K562 (cell line): ENCODE measurements around the gene UQCRC1. TPM values are rescaled to one million over a fixed set of nuclear protein-coding genes. Genes with fewer than 3 reads are reported as not detected.

ENCODE experiments used
- ATAC-seq: fragments of 200-7000 bp; cut with Tn5 transposase; 3 replicates; pipeline ENCODE4 v1.9.1; 2020; ENCODE audit warnings: moderate library complexity
- BruUV-seq: library from RNA; stranded (reverse); fragments of 400-500 nt; replicated peaks from 2 replicates; lab custom pipeline; 2021; lab: Mats Ljungman, UMichigan
- CTCF ChIA-PET: fragments of 300-600 bp; formaldehyde crosslinking; extraction: SDS; loops from one replicate; lab custom pipeline; 2021; ENCODE audit warnings: low intra/inter-chr PET ratio; lab: Yijun Ruan, JAX
- POLR2A ChIA-PET: fragments of 300-600, 350-650 bp; sonication (Branson Sonifier 250); formaldehyde crosslinking; extraction: SDS; loops from one replicate; lab custom pipeline; 2021; ENCODE audit warnings: antibody characterized with exemption, inconsistent platforms; lab: Yijun Ruan, JAX
- DNase-seq, 4 experiments: peaks; one replicate each; pipeline versions ENCODE4 v3.0.0 to v3.0.0-alpha.2; 2011 to 2018; ENCODE audit warnings: low spot score in 3 of 4, mixed read lengths in 3 of 4; ENCODE audit errors: extremely low read depth in 1 of 4
- FAIRE-seq: peaks from 2 replicates; lab custom pipeline; 2011; peaks lifted over from hg19 to GRCh38; lab: Jason Lieb, UNC
- H2AFZ ChIP-seq: 2 replicates; pipeline ENCODE4 v1.6.0; 2011; ENCODE audit warnings: low read depth, low read length, control low read depth, inconsistent platforms
- H3K27ac ChIP-seq: fragments of 200-600 bp; 3 replicates; pipeline ENCODE4 v1.8.0; 2011; ENCODE audit warnings: low read depth, mild to moderate bottlenecking, control low read depth, inconsistent platforms, low read length, moderate library complexity, mixed read lengths; ENCODE audit errors: extremely low read depth
- H3K27me3 ChIP-seq, 2 experiments: fragments of 300-600 bp in 1 of 2; 2 replicates in 1 of 2; 3 replicates in 1 of 2; pipeline versions ENCODE4 v1.6.0 to v1.8.0; 2011; ENCODE audit warnings: inconsistent platforms in 2 of 2, low read length in 2 of 2, mild to moderate bottlenecking in 1 of 2, mixed read lengths in 1 of 2, moderate library complexity in 1 of 2; ENCODE audit not compliant: control insufficient read depth in 2 of 2, insufficient read depth in 2 of 2
- H3K36me3 ChIP-seq: fragments of 300-600 bp; 3 replicates; pipeline ENCODE4 v1.8.0; 2011; ENCODE audit warnings: mild to moderate bottlenecking, low read length, inconsistent platforms; ENCODE audit not compliant: control insufficient read depth, insufficient read depth
- H3K4me1 ChIP-seq, 2 experiments: fragments of 200-600 bp in 1 of 2; replicated peaks in 1 of 2; 2 replicates in 1 of 2; 3 replicates in 1 of 2; pipeline versions ENCODE4 v1.5.1 to v1.8.0; 2011; ENCODE audit warnings: inconsistent platforms in 2 of 2, low read length in 2 of 2, mild to moderate bottlenecking in 1 of 2, mixed read lengths in 1 of 2, moderate library complexity in 1 of 2; ENCODE audit not compliant: control insufficient read depth in 2 of 2, insufficient read depth in 2 of 2
- H3K4me2 ChIP-seq: 2 replicates; pipeline ENCODE4 v1.6.1; 2011; ENCODE audit warnings: low read length, control low read depth, inconsistent platforms, mixed read lengths; ENCODE audit not compliant: insufficient read depth
- H3K4me3 ChIP-seq: fragments of 200-600 bp; sonication (generic), shearing (Covaris generic); 2 replicates; pipeline ENCODE4 v1.5.1; 2016; ENCODE audit warnings: control low read depth, inconsistent platforms
- H3K79me2 ChIP-seq: fragments of 200-600 bp; 3 replicates; pipeline ENCODE4 v1.8.0; 2011; ENCODE audit warnings: low read length, inconsistent platforms; ENCODE audit not compliant: control insufficient read depth, insufficient read depth
- H3K9ac ChIP-seq, 2 experiments: 2 replicates each; pipeline versions ENCODE4 v1.6.0 to v1.6.1; 2011; ENCODE audit warnings: low read depth in 2 of 2, low read length in 2 of 2, control low read depth in 1 of 2, inconsistent platforms in 1 of 2, mild to moderate bottlenecking in 1 of 2, mixed read lengths in 1 of 2; ENCODE audit not compliant: insufficient read depth in 1 of 2
- H3K9me1 ChIP-seq: one replicate; pipeline ENCODE4 v1.6.0; 2011; ENCODE audit warnings: inconsistent platforms, mild to moderate bottlenecking, low read length, moderate library complexity; ENCODE audit not compliant: control insufficient read depth, insufficient read depth
- H3K9me3 ChIP-seq: replicated peaks from 2 replicates; pipeline ENCODE4 v1.5.1; 2011; ENCODE audit warnings: low read depth, low read length, inconsistent platforms; ENCODE audit not compliant: control insufficient read depth, insufficient read depth
- H4K20me1 ChIP-seq: replicated peaks from 2 replicates; pipeline ENCODE4 v1.6.1; 2011; ENCODE audit warnings: low read length, inconsistent platforms, mixed read lengths; ENCODE audit not compliant: control insufficient read depth, insufficient read depth
- ESRRA ChIP-seq: fragments of 450-650 bp; IDR thresholded peaks from 2 replicates; pipeline ENCODE4 v1.6.1; 2014; ENCODE audit warnings: low read depth, mild to moderate bottlenecking, moderate library complexity, borderline replicate concordance
- EZH2 ChIP-seq: IDR thresholded peaks from 2 replicates; pipeline ENCODE4 v1.6.1; 2012; ENCODE audit warnings: low read depth, mild to moderate bottlenecking, inconsistent platforms, low read length, borderline replicate concordance
- PPARD ChIP-seq: fragments of 250-450 bp; sonication (Bioruptor Pico); IDR thresholded peaks from 2 replicates; pipeline ENCODE4 v1.8.0; 2022; ENCODE audit warnings: inconsistent platforms, mild to moderate bottlenecking, moderate library complexity
- RBM22 ChIP-seq: fragments of 200-400 bp; formaldehyde crosslinking; IDR thresholded peaks from 2 replicates; pipeline ENCODE4 v1.6.1; 2018; ENCODE audit warnings: low read length, low read depth; ENCODE audit not compliant: poor library complexity, severe bottlenecking
- ZNF146 ChIP-seq: IDR thresholded peaks from one replicate; pipeline ENCODE4 v1.6.1; 2018; ENCODE audit warnings: missing compliant biosample characterization; ENCODE audit not compliant: unreplicated experiment
- ZNF444 ChIP-seq: fragments of 250-450 bp; sonication (Bioruptor Pico); IDR thresholded peaks from 2 replicates; pipeline ENCODE4 v1.4.0; 2020; ENCODE audit warnings: mild to moderate bottlenecking, moderate library complexity
- WGBS: fragments of 100-300 bp; shearing (Covaris generic); methylation state at CpG from one replicate; pipeline ENCODE4 v1.1.6; 2016; ENCODE audit warnings: low coverage, mixed read lengths; ENCODE audit not compliant: insufficient coverage; ENCODE audit errors: missing lambda C conversion rate; 5-methylcytosine and 5-hydroxymethylcytosine counted together
- in situ Hi-C: fragments of 300-500 bp; cut with MboI; formaldehyde crosslinking; loops from 4 replicates; pipeline ENCODE4 v1.15.0; 2018; ENCODE audit warnings: inconsistent platforms, mixed read lengths
- intact Hi-C: fragments of 100-400 bp; cut with micrococcal nuclease; formaldehyde crosslinking; loops from 2 replicates; pipeline ENCODE4 v1.14.2; 2022
- polyA plus RNA-seq, 8 experiments: library from polyadenylated mRNA; depleted of rRNA in 4 of 8; stranded (reverse) in 5 of 8; unstranded in 3 of 8; fragments of >200 nt; fragmentation: Nextera tagmentation in 2 of 8; fragmentation: Illumina TruSeq in 1 of 8; extraction: Ambion mirVana in 2 of 8; extraction: Trizol in 1 of 8; gene quantifications; 2 replicates each; pipeline versions ENCODE4 v1.2.1 to v1.2.3, GENCODE V29; 2011 to 2014; ENCODE audit warnings: inconsistent platforms in 1 of 8, missing spikeins in 1 of 8
- total RNA-seq, 7 experiments: library from RNA; depleted of rRNA in 6 of 7; stranded (reverse); fragments of >200 nt in 6 of 7; fragmentation: Illumina TruSeq in 2 of 7; extraction: Trizol in 2 of 7; gene quantifications; 2 replicates each; pipeline versions ENCODE4 v1.2.1 to v1.2.3, GENCODE V29; 2011 to 2021; ENCODE audit warnings: low replicate concordance in 1 of 7
- TF ChIP-seq, protein P1 (sequence below), 2 experiments: fragments of 200-800 bp in 1 of 2; sonication (Bioruptor generic) in 1 of 2; sonication (generic) in 1 of 2; formaldehyde crosslinking in 1 of 2; IDR thresholded peaks in 1 of 2; conservative IDR thresholded peaks in 1 of 2; 2 replicates each; pipeline versions ENCODE4 v1.5.0 to v1.6.1; 2016 to 2020; ENCODE audit warnings: missing compliant biosample characterization in 1 of 2, missing genetic modification characterization in 1 of 2, missing genetic modification reagents in 1 of 2
- TF ChIP-seq, protein P2 (sequence below): fragments of 150-350 bp; conservative IDR thresholded peaks from 2 replicates; pipeline ENCODE4 v1.6.1; 2014; ENCODE audit warnings: low read length
- TF ChIP-seq, protein P3 (sequence below): conservative IDR thresholded peaks from 2 replicates; pipeline ENCODE4 v1.6.1; 2011; ENCODE audit warnings: low read depth, mild to moderate bottlenecking, low read length; ENCODE audit not compliant: control insufficient read depth

The UQCRC1 gene
- total and polyA plus RNA-seq, 9 of the 15 experiments (the other 6 are each of a cell fraction or from before 2014, with no cell fraction given) = 125 to 424 (median 268) TPM

DNA sequence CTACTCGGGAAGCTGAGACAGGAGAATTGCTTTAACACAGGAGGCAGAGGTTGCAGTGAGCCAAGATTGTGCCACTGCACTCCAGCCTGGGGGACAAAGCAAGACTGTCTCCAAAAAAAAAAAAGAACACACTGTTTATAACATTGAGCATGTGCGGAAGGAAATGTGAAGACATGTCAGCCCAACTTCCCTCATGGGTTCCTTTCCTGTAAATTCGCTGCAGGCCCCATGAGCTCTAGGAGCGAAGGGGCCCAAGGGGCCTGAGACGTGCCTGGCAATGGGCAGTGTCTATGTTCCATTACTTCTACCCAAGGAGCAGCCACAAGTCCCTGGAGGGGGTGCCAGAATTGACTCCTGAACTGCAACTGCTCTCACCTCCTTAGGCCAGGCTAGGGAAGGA, 56.1 kb downstream of the UQCRC1 start:
- Histone ChIP-seq H2AFZ (no peak overlapping the region), H3K79me2 (peaks cover 53% of the 10 kb centered on the region), H3K27me3 (no peaks in the 10 kb centered on the region), H3K9me1 (peaks cover 11% of the 10 kb centered on the region), H3K4me1 (peaks cover 22 to 37% of the 10 kb centered on the region in 2 experiments; a peak in 4 of 5 replicates), H3K4me3 (no peak overlapping the region), H4K20me1 (peaks cover 6% of the 10 kb centered on the region; the same call in 1 of the 2 replicates), H3K27ac (no peak overlapping the region; the same call in 2 of the 3 replicates), H3K4me2 (peak overlapping the region; percentile 84; the same call in 1 of the 2 replicates), H3K36me3 (peaks cover 47% of the 10 kb centered on the region; the same call in 2 of the 3 replicates), H3K9ac (no peak overlapping the region), H3K9me3 (no peaks in the 10 kb centered on the region)
- CTCF ChIA-PET = no interaction called here
- DNase-seq = no peak
- no peak for TF ChIP-seq ZNF146
- TF ChIP-seq, protein P1, sequence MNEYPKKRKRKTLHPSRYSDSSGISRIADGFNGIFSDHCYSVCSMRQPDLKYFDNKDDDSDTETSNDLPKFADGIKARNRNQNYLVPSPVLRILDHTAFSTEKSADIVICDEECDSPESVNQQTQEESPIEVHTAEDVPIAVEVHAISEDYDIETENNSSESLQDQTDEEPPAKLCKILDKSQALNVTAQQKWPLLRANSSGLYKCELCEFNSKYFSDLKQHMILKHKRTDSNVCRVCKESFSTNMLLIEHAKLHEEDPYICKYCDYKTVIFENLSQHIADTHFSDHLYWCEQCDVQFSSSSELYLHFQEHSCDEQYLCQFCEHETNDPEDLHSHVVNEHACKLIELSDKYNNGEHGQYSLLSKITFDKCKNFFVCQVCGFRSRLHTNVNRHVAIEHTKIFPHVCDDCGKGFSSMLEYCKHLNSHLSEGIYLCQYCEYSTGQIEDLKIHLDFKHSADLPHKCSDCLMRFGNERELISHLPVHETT (CRISPR knock-in tag; conservative IDR thresholded peaks at IDR 0.05 in 1 of 2, IDR thresholded peaks at IDR 0.05 in 1 of 2) = no peak
- no peak for TF ChIP-seq ESRRA
- TF ChIP-seq EZH2 = no peak
- no peak for TF ChIP-seq ZNF444 (CRISPR knock-in tag)
- no peak for TF ChIP-seq PPARD (CRISPR knock-in tag)
- TF ChIP-seq, protein P2, sequence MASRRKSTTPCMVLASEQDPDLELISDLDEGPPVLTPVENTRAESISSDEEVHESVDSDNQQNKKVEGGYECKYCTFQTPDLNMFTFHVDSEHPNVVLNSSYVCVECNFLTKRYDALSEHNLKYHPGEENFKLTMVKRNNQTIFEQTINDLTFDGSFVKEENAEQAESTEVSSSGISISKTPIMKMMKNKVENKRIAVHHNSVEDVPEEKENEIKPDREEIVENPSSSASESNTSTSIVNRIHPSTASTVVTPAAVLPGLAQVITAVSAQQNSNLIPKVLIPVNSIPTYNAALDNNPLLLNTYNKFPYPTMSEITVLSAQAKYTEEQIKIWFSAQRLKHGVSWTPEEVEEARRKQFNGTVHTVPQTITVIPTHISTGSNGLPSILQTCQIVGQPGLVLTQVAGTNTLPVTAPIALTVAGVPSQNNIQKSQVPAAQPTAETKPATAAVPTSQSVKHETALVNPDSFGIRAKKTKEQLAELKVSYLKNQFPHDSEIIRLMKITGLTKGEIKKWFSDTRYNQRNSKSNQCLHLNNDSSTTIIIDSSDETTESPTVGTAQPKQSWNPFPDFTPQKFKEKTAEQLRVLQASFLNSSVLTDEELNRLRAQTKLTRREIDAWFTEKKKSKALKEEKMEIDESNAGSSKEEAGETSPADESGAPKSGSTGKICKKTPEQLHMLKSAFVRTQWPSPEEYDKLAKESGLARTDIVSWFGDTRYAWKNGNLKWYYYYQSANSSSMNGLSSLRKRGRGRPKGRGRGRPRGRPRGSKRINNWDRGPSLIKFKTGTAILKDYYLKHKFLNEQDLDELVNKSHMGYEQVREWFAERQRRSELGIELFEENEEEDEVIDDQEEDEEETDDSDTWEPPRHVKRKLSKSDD = no peak
- TF ChIP-seq RBM22 = no peak
- TF ChIP-seq, protein P3, sequence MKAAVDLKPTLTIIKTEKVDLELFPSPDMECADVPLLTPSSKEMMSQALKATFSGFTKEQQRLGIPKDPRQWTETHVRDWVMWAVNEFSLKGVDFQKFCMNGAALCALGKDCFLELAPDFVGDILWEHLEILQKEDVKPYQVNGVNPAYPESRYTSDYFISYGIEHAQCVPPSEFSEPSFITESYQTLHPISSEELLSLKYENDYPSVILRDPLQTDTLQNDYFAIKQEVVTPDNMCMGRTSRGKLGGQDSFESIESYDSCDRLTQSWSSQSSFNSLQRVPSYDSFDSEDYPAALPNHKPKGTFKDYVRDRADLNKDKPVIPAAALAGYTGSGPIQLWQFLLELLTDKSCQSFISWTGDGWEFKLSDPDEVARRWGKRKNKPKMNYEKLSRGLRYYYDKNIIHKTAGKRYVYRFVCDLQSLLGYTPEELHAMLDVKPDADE = no peak
- POLR2A ChIA-PET = interaction anchor here (0.8 kb wide), 1 partner anchor 24 kb away, joined by 3 read pairs; no protein-coding TSS in a partner anchor
- in situ Hi-C loops = no loop called here
- BruUV-seq = no TSS peak
- intact Hi-C loops = loop anchor here (10.0 kb wide), 1 partner anchor 279 kb away; no protein-coding TSS in a partner anchor
- FAIRE-seq = no peak
- no peak for ATAC-seq
- WGBS = 93% methylated on average over 4 of the region's 5 CpGs
